HG03460 (cell line): ENCODE measurements around the gene TRERF1.

Source experiments
- ATAC-seq: cut with Tn5 transposase; IDR thresholded peaks from one replicate; pipeline ENCODE4 v1.9.1; 2021; ENCODE audit not compliant: unreplicated experiment

Gene TRERF1

GRCh38 chr6:42315259-42315990 is 136.3 kb downstream of the TRERF1 start:
- no peak for ATAC-seq

GRCh38 chr6:42314571-42315258 is 137.0 kb downstream of the TRERF1 start:
- ATAC-seq: no peak

- no peak for ATAC-seq
Observed at GRCh38 chr6:42313941-42314570, 137.7 kb downstream of the TRERF1 start.

GRCh38 chr6:42313038-42313437 is 138.7 kb downstream of the TRERF1 start:
- ATAC-seq: no peak

- ATAC-seq: no peak
Observed at GRCh38 chr6:42307141-42307470, 144.6 kb downstream of the TRERF1 start.

GRCh38 chr6:42306439-42307140 is 145.1 kb downstream of the TRERF1 start:
- no peak for ATAC-seq

- ATAC-seq: no peak
Observed at GRCh38 chr6:42304053-42304712, 147.5 kb downstream of the TRERF1 start.

GRCh38 chr6:42302411-42302810 is 149.3 kb downstream of the TRERF1 start:
- ATAC-seq: no peak

- ATAC-seq: no peak
Observed at GRCh38 chr6:42301986-42302385, 149.7 kb downstream of the TRERF1 start.

GRCh38 chr6:42300701-42301100 is 151.0 kb downstream of the TRERF1 start:
- no peak for ATAC-seq

- ATAC-seq: no peak
Observed at GRCh38 chr6:42300185-42300584, 151.5 kb downstream of the TRERF1 start.

GRCh38 chr6:42297661-42298060 is 154.1 kb downstream of the TRERF1 start:
- ATAC-seq: no peak

GRCh38 chr6:42296614-42297013 is 155.1 kb downstream of the TRERF1 start:
- ATAC-seq: no peak

GRCh38 chr6:42295677-42296076 is 156.0 kb downstream of the TRERF1 start:
- ATAC-seq: no peak

- ATAC-seq: no peak
Observed at GRCh38 chr6:42295181-42295580, 156.5 kb downstream of the TRERF1 start.

GRCh38 chr6:42294759-42295158 is 157.0 kb downstream of the TRERF1 start:
- no peak for ATAC-seq

- no peak for ATAC-seq
Observed at GRCh38 chr6:42293386-42293977, 158.2 kb downstream of the TRERF1 start.

GRCh38 chr6:42292004-42292740 is 159.6 kb downstream of the TRERF1 start:
- ATAC-seq: no peak

- no peak for ATAC-seq
Observed at GRCh38 chr6:42287756-42288155, 164.0 kb downstream of the TRERF1 start.

GRCh38 chr6:42281570-42281969 is 170.2 kb downstream of the TRERF1 start:
- ATAC-seq: no peak
